Limb (tissue), 2 donors: ENCODE data around the gene TRIM59.
"Not testable (repeated sequence)": the region's sequence is repeated elsewhere in the genome, so short reads cannot be mapped to it uniquely, and the experiment has no call there.

Experiments used
- DNase-seq, 2 donors: peaks; one replicate each; pipeline ENCODE4 v3.0.0-alpha.2; 2016; ENCODE audit errors: extremely low spot score in 2 of 2

The TRIM59 gene

DNA sequence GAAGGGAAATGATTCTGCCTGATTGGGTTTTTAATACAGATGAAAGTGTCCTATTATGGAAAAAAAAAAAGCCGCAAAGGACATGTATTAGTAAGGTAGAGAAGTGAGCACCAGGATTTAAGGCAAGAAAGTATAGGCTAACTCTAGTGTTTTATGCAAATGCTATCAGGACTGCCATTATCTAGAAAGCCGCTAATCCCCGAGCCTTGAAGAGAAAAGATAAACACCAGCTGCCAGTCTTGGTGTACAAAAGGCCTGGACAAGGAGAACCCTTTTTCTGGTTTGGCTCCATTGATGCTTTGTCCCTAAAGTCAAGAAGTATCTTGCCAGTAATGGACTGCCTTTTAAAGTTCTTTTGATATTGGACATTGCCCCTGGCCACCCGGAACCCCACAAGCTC is 8.6 kb upstream of the TRIM59 start:
- DNase-seq = no peak

DNA sequence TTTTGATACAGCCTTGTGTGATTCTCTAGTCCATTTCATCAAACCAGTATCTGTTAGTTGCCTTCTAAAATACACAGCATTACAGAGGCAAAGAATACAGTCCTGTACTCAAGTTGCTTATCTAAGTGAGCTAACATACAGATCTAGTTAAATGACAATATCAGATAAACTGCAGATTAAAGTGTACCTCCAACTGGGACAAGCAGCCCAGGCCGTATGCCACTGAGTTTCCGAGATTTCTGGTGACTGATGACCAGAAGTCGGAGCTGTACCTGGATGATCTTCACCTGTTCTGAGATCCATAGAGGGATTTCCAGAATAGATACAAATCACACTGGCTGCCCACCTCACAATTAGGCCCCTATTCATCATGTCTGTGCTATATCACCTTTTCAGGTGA is 6.3 kb upstream of the TRIM59 start:
- no peak for DNase-seq

- DNase-seq = no peak
These were observed 5.4 kb upstream of the TRIM59 start for GRCh38 chr3:160454995-160455394.

- DNase-seq = not testable (repeated sequence)
These were observed 2.7 kb upstream of the TRIM59 start for GRCh38 chr3:160452251-160452650.

GRCh38 chr3:160451602-160452001 is 2.0 kb upstream of the TRIM59 start:
- DNase-seq = no peak

DNA sequence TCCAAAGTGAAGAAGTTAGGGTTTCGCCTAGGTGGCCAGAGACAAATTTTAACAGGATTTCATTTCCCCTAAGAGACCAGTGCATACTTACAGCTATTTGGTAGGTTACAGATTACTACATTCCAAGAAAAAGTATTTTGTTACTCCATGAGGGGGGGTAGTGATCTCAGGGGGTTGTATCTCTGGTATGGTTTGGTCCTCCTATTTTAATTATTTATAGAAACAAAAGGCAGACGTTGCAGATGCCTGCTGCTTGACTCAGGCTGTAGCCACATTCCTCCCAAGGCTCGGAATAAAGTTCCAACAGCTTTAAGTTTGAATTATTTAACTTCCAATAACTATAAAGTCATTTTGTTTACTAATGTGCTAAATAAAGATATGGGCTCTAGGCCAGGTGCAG is 1.3 kb upstream of the TRIM59 start:
- no peak for DNase-seq

GRCh38 chr3:160448845-160449635 is 546 bp downstream of the TRIM59 start:
- peak in 1 of 2 donors; percentile 42 for DNase-seq

DNA sequence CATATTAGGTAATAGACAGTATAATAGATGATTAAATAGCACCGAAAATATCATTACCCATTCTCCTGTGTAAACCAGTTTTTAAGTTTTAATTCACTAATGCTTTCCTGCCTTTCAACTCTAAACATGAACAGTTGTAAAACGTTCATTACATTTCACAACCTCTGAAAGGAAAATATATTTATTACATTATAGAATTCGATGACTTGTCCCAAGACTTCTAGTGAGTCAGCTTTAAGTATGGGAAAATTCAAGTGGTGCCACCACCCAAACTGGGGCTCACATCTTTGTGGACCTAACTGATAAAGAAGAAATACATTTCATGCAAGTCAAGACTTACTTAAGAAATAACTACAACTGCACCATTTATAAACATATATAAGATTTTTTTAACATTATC is 2.0 kb downstream of the TRIM59 start:
- no peak for DNase-seq

DNA sequence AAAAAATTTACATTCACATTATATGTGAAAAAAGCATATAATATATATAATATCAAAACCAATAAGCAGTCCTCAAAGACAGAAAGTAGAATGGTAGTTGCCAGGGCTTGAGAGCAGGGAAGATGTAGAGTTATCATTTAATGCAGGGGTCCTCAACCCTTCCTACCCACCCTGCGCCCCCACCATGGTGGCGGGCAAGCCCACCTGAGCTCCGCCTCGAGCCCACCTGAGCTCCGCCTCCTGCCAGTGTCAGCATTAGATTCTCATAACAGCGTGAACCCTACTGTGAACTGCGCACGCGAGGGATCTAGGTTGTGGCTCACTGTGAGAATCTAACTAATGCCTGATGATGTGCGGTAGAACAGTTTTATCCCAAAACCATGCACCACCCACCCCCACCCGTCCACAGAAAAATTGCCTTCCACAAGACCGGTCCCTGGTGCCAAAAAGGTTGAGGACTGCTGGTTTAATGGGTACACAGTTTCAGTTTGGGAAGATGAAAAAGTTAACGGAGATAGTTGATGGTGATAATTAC is 3.0 kb downstream of the TRIM59 start:
- DNase-seq = no peak

DNA sequence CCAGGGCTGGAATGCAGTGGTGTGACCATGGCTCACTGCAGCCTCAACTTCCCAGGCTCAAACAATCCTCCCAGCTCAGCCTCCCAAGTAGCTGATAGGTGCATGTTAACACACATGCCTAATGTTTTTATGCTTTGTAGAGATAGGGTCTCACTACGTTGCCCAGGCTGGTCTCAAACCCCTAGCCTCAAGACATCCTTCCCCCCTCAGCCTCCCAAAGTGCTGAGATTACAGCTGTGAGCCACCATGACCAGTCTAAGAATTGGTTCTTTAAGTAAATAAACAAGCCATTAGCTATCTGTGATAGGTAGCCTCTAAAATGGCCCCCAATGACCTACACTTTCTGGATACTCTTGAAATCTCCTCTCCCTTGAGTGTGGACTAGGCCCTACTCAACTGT is 3.7 kb downstream of the TRIM59 start:
- no peak for DNase-seq

DNA sequence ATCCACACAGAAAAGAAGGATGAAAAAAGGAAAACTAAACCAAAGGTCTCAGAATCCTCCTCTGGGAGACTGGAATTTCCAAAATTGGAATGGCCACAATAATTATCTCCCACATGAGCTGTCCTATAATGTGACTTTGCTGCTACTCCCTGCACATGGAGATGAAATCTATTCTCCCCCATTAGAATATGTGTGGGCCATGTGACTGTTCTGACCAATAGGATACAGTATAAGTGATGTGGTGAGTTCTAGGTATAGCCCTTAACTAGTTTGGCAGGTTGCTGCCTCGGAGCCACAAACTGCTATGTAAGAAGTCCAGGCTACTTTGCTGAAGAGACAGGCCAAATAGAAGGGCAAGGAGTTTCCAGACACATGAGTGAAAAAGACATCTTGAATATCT is 5.2 kb downstream of the TRIM59 start:
- DNase-seq = no peak

GRCh38 chr3:160440687-160441086 is 8.9 kb downstream of the TRIM59 start:
- no peak for DNase-seq

GRCh38 chr3:160437083-160437455 is 12.5 kb downstream of the TRIM59 start:
- no peak for DNase-seq

DNA sequence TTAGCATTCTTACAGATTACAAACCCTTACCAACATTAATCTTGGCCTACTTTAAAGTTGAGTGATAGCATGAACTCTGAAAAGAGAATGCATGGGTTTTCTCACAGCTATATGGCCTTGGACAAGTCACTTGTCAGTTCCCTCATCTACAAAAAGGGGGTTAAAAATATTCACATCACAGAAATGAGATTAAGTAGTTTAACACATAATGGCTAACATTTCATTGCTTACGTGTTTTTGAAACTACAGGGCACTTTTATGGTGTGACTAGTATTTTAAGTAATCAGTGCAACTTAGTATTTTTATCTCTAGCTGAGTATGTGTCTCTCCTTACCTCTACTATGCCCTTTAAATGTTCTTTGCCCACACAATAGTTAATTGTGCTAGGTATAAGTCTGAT is 13.8 kb downstream of the TRIM59 start:
- DNase-seq = no peak

DNA sequence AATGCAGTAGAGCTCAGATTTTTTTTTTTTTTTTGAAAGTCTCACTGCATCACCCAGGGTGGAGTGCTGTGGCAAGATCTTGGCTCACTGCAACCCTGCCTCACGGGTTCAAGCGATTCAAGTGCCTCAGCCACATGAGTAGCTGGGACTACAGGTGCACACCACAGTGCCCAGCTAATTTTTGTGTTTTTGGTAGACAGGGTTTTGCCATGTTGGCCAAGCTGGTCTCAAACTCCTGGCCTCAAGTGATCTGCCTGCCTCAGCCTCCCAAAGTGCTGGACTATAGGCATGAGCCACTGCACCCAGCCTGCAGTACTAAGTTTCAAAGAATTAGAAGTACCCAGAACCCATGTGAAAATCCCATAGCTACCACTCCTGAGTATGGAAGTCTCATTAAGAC is 14.5 kb downstream of the TRIM59 start:
- no peak for DNase-seq

DNA sequence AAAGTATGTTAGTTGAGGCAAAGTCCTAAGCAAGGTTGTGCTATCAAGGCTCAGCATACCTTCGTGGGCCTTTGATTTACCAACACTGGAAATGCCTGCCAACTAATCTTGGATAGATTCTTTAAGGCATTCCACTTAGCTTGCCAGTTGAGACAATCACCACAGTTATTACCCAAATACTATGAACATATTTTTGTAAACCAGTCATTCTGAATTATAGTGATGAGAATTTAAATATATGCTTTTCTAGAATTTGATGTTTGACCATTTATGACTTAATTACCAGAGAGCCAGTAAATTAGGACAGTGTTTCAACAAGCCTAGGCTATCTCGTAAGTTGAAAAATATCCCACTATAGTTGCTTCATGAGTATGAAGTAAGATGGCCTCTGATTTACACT is 15.5 kb downstream of the TRIM59 start:
- no peak for DNase-seq

- no peak for DNase-seq
These were observed 21.7 kb downstream of the TRIM59 start for GRCh38 chr3:160427832-160428424.

- no peak for DNase-seq
These were observed 32.3 kb downstream of the TRIM59 start for GRCh38 chr3:160417311-160417710.

- peak; percentile 79 to 88 for DNase-seq
These were observed 35.9 kb downstream of the TRIM59 start for GRCh38 chr3:160413613-160414248.

- DNase-seq = no peak
These were observed 37.1 kb downstream of the TRIM59 start for GRCh38 chr3:160412477-160412876.

- DNase-seq = no peak
These were observed 39.6 kb downstream of the TRIM59 start for GRCh38 chr3:160409812-160410610.
